ENCODE results near the gene KRTAP5-5.

The KRTAP5-5 gene

DNA sequence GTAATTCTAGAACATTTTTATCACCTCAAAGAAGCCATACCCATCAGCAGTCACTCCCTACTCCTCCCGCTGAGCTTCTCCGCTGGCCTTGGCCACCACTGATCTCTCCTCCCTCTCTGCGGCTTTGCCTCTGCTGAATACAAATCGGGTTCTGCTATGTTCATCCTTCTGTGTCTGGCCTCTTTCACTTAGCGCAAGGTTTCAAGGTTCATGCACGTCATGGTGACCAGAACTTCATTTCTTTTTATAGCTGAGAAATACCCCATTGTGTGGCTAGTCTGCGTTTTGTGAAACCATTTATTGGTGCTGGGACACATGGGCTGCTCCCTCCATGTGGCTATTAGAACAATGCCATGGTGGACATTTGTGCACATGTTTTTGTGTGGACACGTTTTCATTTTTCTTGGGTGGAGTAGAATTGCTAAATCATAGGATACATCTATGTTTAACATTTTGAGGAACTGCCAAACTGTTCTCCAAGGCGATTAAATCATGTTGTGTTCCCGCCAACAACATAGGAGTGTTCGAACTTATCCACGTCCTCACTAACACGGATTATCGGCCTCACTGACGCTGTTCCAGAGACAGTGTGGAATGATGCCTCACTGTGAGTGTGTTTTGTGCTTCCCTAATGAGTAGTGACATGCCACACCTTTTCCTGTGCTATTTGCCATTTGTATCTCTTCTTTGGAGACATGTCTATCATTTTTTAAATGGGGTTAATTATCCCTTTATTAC lies 43.2 kb downstream of the KRTAP5-5 start:
- no peaks in the 10 kb centered on the region for H3K9me3 Mint-ChIP-seq
- H3K4me3 Mint-ChIP-seq = no peak overlapping the region
- H3K27ac Mint-ChIP-seq = no peak overlapping the region
- H3K27me3 Mint-ChIP-seq = peaks cover 85% of the 10 kb centered on the region
- no peak for DNase-seq
- H3K4me1 Mint-ChIP-seq = peaks cover 18% of the 10 kb centered on the region
- no peak for ATAC-seq

DNA sequence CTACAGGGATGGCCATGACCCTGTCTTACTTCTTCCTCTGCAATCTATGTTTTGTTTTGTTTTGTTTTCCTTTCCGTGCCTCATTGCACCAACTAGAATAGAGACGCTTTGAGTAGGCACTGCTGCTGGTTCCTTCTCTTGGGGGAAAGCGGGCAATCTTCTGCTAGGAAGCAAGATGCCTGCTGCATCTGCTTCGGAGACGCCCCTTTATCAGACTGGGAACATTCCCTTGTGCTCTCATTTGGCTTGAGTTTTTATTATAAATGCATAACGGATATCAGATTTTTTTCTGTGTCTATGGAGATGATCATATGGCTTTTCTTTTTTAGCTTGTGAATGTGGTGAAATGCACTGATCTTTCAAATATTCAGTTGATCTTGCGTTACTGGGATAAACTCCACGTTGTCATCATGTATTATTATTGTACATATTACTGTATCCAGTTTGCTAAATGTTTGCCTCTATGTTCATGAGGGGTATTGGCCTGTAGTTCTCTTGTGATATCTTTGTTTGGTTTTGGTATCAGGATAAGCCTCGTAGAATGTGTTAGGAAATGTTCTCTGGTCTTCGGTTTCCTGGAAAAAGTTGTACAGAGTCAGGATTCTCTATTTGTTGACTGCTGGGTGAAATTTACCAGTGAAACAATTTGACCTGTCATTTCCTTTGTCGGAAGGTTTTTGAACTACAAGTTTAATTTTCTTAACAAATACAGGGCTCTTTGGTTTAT lies 44.0 kb downstream of the KRTAP5-5 start:
- H3K4me3 Mint-ChIP-seq = no peak overlapping the region

GRCh38 chr11:1674173-1675131 lies 44.9 kb downstream of the KRTAP5-5 start:
- ATAC-seq = no peak
- H3K27ac Mint-ChIP-seq = no peak overlapping the region

More for the DNA sequence above, 44.0 kb downstream of the KRTAP5-5 start:
- Mint-ChIP-seq H3K27ac (no peak overlapping the region), H3K4me1 (peaks cover 12% of the 10 kb centered on the region), H3K27me3 (peaks cover 78% of the 10 kb centered on the region), H3K9me3 (no peaks in the 10 kb centered on the region)
- ATAC-seq (no peak), DNase-seq (no peak)

DNA sequence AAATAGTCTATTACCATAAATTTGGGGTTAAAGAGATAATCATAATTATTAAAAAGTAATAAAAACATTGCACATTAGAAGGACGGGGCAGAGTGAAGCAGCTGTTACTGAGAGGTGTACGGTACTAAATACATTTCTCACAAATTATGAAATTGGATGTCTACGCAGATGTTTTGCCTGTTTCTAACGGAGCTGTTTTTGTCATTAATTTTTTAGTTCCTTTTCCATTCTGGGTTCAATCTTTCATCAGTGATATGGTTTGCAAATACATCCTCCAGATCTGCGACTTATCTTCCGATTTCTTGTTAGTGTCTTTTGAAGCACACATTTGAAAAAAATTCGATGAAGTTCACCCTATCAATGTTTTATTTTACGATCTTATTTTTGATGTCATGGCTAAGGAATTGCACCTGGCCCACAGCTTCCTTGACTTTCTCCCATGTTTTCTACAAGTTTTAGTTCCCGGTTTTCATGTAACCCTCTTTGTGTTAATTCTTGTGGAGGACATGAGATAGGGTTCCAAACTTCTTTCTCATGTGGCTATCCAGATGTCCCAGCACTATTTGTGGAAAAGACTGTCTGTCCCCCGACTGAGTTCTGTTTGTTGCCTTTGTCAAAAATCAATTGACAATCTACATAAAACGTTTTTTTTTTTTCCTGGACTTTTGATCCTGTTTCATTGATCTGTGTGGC lies 46.1 kb downstream of the KRTAP5-5 start:
- Mint-ChIP-seq H3K9me3 (no peaks in the 10 kb centered on the region), H3K4me3 (no peak overlapping the region), H3K4me1 (no peaks in the 10 kb centered on the region)

More at GRCh38 chr11:1674173-1675131, 44.9 kb downstream of the KRTAP5-5 start:
- H3K4me1 Mint-ChIP-seq = peaks cover 3% of the 10 kb centered on the region
- no peak overlapping the region for H3K4me3 Mint-ChIP-seq
- no peak for DNase-seq
- peaks cover 74% of the 10 kb centered on the region for H3K27me3 Mint-ChIP-seq
- H3K9me3 Mint-ChIP-seq = no peaks in the 10 kb centered on the region

DNA sequence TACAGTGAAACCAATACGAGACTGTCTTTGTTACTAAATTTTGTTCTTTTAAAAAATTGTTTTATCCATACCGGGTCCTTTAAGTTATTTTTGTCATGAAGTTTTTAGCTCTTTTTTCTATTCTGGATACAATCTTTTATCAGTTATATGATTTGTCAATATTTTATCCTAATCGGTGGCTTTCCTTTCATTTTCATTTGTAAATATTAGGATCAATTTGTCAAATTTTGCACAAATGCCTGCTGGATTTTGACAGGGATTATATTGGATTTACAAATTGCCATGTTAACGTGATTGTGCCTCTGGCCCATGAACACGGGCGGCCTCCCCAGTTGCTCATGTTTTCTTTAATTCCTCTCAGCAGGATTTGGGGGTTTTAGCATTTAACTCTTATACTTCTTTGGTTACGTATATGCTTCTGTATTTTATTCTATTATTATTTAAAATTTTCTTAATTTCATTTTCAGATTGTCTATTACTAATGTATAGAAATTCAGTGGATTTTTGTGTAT lies 46.7 kb downstream of the KRTAP5-5 start:
- DNase-seq = no peak
- Mint-ChIP-seq H3K27ac (no peak overlapping the region), H3K27me3 (peaks cover 60% of the 10 kb centered on the region), H3K9me3 (no peaks in the 10 kb centered on the region), H3K4me1 (no peaks in the 10 kb centered on the region), H3K4me3 (no peak overlapping the region)
- ATAC-seq = no peak

More for the DNA sequence above, 46.1 kb downstream of the KRTAP5-5 start:
- no peak overlapping the region for H3K27ac Mint-ChIP-seq
- DNase-seq (no peak), ATAC-seq (no peak)
- H3K27me3 Mint-ChIP-seq = peaks cover 66% of the 10 kb centered on the region

DNA sequence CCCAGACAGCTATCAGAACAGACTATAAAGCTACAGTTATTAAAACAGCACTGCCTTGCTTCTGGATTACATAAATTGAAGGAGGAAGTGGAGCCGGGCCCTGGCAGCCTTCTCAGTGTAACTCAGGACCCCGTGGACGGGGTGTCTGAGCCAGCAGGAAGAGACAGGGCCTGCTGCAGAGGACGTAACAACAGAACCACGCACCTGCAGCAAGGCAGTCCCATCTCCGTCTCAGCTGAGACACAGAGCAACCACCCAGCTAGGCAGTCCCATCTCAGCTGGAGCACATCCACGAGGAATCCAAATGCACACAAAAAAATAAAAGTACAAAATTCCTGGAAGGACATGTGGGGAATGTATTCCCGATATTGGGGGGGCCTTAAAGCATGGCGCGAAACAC lies 50.3 kb downstream of the KRTAP5-5 start:
- H3K4me3 Mint-ChIP-seq = no peak overlapping the region
- ATAC-seq (no peak), DNase-seq (no peak)
- H3K9me3 Mint-ChIP-seq = no peaks in the 10 kb centered on the region
- H3K4me1 Mint-ChIP-seq = no peaks in the 10 kb centered on the region
- no peak overlapping the region for H3K27ac Mint-ChIP-seq
- peaks cover 36% of the 10 kb centered on the region for H3K27me3 Mint-ChIP-seq
